MV-4-11 (cell line): Measurements from ENCODE around the gene PARP2.

Source experiments
- DNase-seq: peaks from one replicate; lab custom pipeline; 2025; lab: John Stamatoyannopoulos, UW

The PARP2 gene

DNA sequence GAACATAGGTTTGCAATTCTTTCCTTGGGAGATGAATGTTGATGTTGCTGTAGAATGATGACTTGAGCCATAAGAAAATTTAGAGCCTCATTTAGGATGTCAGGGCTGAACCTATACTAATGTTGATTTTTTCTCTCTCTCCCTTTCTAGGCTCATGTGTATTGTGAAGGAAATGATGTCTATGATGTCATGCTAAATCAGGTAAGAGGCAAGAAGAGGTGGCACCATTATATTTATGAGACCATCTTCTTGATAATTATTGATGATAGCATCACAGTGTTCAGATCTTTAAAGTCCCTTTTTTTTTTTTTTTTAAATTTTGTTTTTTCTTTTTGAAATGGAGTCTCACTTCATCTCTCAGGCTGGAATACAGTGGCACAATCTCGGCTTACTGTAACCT lies 3.3 kb downstream of the PARP2 start:
- DNase-seq: no peak

DNA sequence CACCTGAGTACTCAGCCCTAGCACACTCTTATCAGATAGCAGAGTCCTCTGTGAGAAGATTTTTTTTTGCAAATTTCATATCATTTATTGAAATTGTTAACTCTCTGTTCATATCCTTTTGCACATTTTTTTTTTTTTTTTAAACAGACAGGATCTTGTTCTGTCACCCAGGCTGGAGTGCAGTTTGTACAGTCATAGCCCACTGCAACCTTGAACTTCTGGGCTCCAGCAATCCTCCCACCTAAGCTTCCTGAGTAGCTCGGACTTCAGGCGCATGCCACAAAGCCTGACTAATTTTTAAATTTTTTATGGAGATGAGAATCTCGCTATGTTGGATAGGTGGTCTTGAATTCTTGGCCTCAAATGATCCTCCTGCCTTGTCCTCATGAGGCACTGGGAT lies 4.3 kb downstream of the PARP2 start:
- no peak for DNase-seq

GRCh38 chr14:20350282-20350681 lies 6.8 kb downstream of the PARP2 start:
- no peak for DNase-seq

GRCh38 chr14:20350860-20351259 lies 7.4 kb downstream of the PARP2 start:
- DNase-seq: peak; percentile 10

GRCh38 chr14:20356422-20356821 lies 13.0 kb downstream of the PARP2 start:
- no peak for DNase-seq

- peak; percentile 26 for DNase-seq
Measured at GRCh38 chr14:20358474-20358873, 15.0 kb downstream of the PARP2 start.

GRCh38 chr14:20365928-20366327 lies 22.5 kb downstream of the PARP2 start:
- no peak for DNase-seq

GRCh38 chr14:20372796-20373195 lies 29.4 kb downstream of the PARP2 start:
- DNase-seq: no peak

- DNase-seq: no peak
Measured at GRCh38 chr14:20375471-20375870, 32.0 kb downstream of the PARP2 start.

DNA sequence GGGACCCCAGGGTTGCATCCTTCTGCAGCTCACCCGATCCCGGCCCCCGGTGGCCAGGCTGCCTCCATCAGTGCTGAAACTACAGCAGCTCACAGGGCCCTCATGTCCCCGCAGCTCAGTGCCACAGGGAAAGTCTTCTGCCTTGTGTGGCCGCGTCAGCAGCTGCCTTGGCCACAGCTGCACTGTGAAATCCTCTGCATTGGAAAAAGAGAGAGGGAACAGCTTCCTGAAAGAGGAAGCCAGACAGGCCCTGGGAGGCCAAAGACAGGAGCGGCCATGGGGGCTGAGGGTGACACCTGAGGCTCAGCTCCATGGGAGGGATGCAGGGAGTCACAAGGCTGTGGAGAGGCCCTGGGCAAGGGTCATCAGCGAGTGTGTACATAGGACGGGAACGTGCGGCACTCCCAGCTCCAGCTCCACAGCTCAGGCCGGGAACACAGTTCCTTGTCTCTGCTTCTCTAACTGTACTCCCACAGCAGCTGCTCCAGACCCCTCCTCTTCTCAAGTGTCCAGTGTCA lies 32.7 kb downstream of the PARP2 start:
- peak; percentile 1 for DNase-seq

DNA sequence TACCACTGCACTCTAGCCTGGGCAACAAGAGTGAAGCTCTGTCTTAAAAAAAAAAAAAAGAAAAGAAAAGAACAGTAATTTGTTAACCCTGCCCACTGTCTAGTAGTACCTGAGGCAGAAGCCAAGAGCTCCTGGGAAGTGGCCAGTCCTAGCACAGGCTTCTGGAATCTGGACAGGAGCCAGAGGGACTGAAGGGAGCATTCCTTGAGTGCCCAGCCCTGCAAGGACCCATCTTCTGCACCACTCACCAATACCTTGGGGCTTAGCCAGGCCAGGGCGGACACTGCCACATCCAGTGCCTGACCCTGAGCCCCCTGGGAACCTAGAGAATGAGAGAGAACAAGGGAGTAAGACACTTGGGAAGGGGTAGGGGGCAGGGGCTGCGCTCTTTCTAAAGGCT lies 33.7 kb downstream of the PARP2 start:
- DNase-seq: no peak

GRCh38 chr14:20379743-20380142 lies 36.3 kb downstream of the PARP2 start:
- DNase-seq: no peak

- DNase-seq: no peak
Measured at GRCh38 chr14:20380681-20381080, 37.2 kb downstream of the PARP2 start.

DNA sequence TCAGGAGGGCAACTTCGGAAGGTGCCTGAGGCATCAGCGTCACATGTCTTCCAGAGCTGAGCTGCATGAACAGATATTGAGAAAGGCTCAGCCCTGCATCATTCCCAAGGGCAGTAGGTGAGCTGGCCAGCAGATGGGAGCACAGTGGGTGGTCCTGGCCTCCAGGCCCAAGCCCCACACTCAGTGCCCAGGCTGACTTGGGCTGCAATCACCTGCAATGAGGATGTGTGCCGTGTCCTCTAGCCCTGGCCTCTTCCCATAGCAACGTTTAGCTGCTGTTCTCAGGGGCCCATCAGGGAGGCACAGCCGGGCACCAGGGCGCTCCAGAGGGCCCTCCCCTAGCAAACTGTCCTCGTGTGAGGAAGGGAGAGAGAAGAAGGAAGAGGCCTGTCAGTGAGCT lies 37.9 kb downstream of the PARP2 start:
- no peak for DNase-seq

GRCh38 chr14:20382526-20382925 lies 39.1 kb downstream of the PARP2 start:
- DNase-seq: no peak

- DNase-seq: no peak
Measured at GRCh38 chr14:20383032-20383431, 39.6 kb downstream of the PARP2 start.

DNA sequence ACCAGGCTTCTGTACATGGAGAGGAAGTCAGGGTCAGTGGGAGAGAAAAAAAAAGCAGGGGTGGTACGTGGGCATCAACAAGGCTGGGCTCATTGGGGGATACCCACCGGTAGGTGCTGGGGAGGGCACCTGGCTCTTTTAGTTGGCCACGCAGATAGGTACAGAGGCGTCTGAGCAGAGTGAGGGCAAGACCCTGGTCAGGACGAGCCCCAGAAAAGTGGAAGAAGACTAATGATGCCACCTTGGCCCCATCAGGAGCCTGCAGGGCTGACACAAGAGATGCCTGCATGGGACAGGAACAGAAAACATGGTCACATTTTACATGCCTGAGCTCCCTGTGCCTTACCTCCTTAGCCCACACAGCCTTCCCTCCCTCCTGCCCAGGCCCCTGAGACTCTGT lies 40.2 kb downstream of the PARP2 start:
- DNase-seq: no peak

GRCh38 chr14:20384321-20384720 lies 40.9 kb downstream of the PARP2 start:
- DNase-seq: no peak

- DNase-seq: no peak
Measured at GRCh38 chr14:20384886-20385285, 41.5 kb downstream of the PARP2 start.

DNA sequence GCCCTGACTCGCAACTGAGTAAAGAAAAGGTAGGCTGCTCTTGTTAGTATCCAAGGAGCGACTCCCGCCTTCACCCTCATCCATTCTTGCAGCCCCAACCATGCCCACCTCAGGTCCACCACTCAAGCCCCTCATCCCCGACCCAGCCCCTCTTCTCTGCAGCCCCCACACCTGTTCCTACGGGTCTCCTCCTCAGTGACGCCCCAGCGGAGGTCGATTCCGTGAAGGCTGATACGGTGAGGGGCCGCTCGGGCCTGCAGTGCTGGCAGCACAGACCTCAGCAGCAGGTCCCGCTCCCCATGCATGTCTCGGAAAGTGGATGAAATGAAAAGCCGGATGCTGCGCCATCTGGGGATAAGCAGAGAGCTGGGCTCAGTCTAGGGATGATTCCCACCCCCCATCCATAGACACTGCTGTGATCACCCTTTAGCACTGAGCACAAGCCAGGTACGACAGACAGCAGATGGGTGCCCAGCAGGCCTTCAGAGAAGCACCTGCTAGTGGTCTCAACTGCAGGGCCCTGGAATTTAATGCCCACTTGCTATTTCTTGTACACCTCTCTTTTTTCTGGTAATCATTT lies 42.9 kb downstream of the PARP2 start:
- DNase-seq: no peak

DNA sequence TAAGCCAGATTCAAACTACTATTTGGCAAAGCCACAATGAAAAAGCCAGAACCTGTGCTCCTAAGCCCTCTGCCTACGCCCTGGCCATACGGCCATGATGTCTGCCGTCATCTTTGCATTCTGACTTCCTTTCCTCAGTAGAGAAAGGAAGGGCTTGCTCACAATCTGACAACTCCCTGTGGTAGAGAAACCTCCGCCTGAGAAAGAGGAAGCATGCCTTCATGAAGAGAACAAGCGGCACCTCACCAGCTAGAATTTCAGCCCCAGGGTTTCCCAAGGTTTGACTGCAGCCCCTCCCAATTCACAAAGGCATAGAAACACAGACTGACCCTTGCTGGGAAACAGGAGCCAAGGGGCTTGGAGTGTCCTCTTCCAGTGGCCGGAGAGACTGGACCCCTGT lies 44.1 kb downstream of the PARP2 start:
- peak; percentile 92 for DNase-seq

DNA sequence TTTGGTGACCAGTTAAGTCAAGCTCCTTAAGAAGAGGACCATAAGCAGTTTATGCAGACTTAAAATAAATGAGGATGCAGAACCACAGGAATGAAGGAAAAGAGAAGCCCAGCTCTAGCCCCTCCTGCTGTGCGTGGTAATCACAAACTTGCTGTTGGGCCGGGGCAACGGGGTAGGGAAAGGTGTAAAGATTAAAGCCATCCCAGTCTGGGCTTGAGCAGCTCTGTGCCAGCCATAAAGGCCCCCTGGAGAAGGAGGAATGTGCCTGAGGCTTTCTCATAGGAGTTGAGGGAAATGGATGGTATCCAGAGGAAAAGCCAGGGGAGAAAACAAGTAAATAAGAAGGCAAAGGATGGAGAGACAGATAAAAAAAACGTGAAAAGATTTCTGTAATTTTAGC lies 44.7 kb downstream of the PARP2 start:
- no peak for DNase-seq

DNA sequence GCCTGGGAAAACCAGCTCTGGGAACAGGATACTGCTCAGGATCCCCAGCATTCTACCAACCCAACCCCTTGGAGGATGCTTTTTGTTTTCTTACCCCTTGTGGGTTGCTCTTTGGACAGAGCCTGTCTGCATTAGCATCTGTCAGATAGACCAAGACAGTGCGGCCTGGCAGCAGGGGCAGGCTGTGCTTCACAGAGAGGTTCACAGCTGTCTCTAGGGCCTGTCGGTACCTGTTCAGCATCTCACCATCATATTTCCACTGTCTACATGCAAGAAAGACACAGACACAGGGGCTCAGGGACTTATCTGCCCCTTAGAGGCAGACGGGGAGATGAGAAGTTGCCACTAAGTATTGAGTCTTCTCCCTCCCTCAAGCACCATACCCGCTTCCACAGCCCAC lies 48.1 kb downstream of the PARP2 start:
- no peak for DNase-seq

DNA sequence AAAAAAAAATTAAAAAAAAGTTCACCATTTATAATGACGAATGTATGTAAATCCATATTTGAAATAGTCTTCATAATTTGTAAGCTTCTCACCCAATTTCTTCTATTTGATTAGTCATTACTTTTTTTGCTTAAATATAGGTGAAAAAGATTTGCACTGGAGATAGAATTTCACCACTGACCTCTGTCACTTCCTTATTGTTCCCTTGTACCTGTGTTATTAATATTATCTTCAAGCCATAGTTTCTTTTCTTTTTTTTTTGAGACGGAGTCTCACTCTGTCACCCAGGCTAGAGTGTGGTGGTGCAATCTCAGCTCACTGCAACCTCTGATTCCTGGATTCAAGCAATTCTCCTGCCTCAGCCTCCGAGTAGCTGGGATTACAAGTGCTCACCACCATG lies 54.1 kb downstream of the PARP2 start:
- no peak for DNase-seq

DNA sequence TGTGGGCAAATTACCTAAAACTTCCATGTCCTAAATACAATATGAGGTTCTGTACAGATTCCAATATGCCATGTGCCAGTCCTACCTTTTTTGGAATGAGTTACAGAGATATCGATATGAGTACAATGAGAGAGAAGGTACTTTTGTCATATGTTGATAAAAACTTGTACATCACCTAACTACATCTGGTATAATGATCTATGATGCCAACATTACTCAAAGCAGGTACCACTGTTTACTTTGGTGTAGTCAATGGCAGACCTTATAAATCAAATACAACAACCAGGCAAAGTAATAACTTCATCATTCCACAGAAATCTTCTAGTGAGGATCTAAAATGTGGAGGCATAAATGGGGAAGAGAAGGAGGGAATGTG lies 57.1 kb downstream of the PARP2 start:
- no peak for DNase-seq
